IPS DF 19.7 (cell line): Measurements from ENCODE around the gene GCNT1.
"Not testable (repeated sequence)": the region's sequence is repeated elsewhere in the genome, so short reads cannot be mapped to it uniquely, and the experiment has no call there.

Experiments used
- DNase-seq: peaks from one replicate; pipeline ENCODE4 v3.0.0-alpha.2; 2013; ENCODE audit warnings: low read depth, low spot score

GCNT1 gene

DNA sequence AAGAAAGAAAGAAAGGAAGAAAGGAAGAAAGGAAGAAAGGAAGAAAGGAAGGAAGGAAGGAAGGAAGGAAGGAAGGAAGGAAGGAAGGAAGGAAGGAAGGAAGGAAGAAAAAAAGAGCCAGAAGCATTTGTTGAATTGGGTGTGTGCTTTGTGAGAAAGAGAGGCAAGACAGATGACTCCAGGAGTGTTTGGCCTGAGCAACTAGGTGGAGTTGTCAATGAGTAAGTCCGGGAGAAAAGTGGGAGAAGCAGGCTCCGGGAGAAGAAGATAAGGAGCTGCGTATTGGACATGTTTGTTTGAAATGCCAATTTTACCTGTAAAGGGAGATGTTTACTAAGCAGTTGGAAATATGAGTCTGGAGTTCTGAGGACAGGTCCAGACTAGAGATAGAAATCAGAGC is 15.1 kb upstream of the GCNT1 start:
- DNase-seq, result no peak

DNA sequence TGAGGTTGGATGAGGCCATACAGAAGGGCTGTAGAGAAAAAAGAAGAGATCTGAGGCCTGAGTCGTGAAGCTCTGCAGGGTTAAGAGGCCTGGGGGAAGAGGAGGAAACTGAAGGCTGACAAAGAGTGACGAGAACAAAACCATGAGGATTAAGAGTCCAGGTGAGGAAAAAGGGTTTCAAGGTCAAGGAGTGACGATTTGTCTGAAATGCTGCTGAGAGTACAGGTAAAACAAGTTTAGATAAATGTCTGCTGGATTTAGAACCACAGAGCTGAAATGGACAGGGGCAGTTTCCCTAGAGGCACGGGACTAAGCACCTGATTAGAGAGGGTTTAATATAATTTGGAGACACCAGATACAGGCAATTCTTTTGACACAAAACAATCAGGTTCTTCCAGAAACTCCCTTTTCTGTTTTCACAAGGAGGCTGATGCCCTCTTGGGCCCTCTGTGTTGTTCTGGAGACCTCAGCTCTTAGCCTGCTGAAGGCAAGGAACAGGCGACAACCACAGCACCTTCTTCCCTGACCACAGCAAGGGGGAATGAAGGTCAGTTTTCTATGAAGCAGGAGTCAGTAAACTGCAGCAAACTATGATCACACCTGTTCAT is 14.6 kb upstream of the GCNT1 start:
- no peak for DNase-seq

GRCh38 chr9:76445976-76446375 is 13.0 kb upstream of the GCNT1 start:
- no peak for DNase-seq

DNA sequence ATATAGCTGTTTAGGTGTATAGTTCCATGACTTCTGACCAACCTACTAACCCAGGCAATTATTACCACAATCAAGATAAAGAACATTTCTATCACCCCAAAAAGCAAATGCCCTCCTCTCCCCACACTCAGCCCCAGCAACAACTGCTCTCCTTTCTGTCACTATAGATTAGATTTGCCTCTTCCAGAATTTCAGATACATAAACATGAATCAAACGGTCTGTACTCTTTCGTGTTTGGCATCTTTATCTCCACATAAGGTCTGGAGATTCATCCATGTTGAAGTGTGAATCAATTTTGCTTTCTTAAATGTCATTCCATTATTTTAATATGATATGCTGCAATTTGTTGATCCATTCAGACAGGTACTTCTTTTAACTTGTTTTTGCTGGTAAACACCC is 10.5 kb upstream of the GCNT1 start:
- no peak for DNase-seq

- DNase-seq, result no peak
These were observed 7.7 kb upstream of the GCNT1 start for GRCh38 chr9:76451234-76451633.

GRCh38 chr9:76452839-76453238 is 6.1 kb upstream of the GCNT1 start:
- no peak for DNase-seq

- no peak for DNase-seq
These were observed 5.2 kb upstream of the GCNT1 start for GRCh38 chr9:76453785-76454184.

DNA sequence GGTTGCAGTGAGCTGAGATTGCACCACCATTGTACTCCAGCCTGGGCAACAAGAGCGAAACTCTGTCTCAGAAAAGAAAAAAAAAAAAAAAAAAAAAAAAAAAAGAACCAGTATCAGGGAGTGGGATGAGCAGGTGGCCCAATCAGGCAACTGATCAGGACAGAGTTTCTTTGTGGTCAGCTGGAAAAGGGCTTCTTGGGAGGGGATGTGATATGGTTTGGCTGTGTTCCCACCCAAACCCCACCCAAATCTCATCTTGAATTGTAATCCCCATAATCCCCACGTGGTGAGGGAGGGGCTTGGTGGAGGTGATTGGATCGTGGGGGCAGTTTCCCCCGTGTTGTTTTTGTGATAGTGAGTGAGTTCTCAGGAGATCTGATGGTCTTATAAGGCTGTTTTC is 4.7 kb upstream of the GCNT1 start:
- DNase-seq, result no peak

DNA sequence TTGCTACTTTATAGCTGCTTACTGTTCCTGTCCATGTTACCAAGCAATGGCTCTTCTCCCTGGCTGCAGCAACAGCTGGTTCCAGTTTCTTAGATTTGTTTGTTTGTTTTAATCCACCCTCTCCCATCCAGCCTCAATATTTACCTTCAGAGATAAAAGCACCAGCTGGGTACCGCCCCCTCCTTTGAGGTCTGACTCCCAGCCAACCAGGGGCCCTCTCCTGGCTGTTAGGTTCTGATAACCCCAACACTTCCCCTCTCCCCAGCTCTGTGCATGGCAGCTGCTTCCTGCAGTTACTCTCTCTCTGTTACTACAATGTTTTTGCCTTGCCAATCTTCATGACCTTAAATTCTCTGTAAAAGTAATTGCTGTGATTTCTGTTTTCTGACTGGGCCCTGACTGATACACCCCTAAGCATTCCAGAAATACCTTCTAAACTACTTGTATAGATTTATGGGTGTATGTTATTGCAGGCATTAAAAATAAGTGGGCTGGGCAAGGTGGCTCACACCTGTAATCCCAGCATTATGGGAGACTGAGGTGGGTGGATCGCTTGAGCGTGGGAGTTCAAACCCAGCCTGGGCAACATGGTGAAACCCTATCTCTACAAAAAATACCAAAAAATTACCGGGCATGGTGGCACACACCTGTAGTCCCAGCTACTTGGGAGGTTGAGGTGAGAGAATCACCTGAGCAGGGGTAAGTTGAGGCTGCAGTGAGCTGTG is 2.6 kb upstream of the GCNT1 start:
- DNase-seq, result no peak

- DNase-seq, result no peak
These were observed 983 bp downstream of the GCNT1 start for GRCh38 chr9:76459694-76460635.

DNA sequence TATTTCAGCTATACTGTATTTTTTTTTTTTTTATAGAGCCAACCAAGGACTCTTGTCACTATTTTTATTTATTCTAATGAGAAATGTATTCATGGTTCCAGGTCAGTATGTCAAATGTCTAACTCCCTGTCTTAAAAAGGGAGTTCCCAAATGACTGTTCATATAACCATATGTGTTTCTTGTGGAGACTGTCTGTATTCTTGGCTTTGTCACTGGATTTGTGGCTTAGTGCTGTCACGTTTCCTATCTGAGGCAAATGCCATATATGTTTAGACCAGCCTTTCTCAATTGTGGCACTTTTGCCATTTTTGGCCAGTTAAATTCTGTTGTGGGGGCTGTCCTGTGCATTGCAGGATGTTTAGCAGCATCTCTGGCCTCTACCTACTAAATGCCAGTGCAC is 3.1 kb downstream of the GCNT1 start:
- DNase-seq, result no peak

- DNase-seq, result no peak
These were observed 4.2 kb downstream of the GCNT1 start for GRCh38 chr9:76463211-76463610.

GRCh38 chr9:76464706-76465105 is 5.7 kb downstream of the GCNT1 start:
- DNase-seq, result no peak

DNA sequence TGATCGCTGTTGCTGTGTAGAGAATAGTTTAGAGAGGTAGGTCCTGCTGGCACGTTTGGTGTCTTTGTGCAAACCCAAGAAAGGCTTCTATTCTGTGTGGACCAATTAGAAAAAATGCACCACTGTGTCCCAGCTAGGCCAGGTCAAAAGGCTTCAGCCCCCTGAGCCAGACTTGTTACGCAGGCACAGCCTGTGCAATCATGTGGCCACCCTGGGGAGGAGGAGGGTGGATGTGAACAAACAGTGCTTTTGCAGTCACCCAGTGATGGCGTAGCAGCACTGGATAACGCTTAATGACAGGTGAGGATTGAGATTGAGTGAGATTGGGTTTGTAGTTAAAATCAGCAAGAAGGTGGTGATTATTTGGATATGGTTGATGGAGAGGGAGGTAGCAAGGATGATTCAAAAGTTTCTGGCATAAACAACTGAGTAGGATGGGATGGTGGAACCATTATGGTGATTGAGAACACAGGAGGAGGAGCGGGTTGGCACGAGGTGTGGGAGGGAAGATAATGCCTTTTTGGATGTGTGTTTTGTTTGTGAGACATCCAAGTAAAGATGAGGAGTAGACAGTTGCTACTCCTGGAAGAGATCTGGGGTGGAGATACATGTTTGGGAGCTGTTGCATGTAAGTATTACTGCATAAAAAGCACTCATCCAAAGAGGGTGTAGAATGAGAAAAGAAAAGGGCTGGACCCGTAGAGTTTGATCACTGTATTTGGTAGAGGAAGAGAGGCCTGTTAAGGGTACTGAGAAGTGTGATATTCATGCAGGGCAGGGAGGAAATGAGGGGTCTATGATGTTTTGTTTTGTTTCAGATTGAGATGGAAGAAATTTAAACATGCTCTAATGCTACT is 6.7 kb downstream of the GCNT1 start:
- DNase-seq, result no peak

- no peak for DNase-seq
These were observed 7.3 kb downstream of the GCNT1 start for GRCh38 chr9:76466299-76466605.

- DNase-seq, result no peak
These were observed 15.4 kb downstream of the GCNT1 start for GRCh38 chr9:76474419-76474818.

DNA sequence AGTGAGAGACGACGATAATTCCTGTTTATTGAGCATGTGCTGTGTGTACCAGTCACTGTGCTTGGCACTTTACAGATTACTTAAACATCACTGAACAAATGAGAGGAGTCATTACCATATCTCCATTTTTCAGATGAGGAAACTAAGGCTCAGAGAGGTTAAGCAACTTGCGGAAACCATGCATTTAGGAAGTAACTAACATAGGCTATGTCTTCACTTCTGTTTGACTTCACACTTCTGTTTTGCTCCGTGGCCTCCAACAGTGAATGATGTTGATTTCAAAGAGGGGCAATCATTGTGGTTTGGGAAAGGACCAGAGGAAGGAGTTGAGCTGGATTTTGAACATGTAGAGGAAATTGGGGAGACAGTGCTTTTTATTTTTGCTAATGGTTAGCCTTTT is 16.7 kb downstream of the GCNT1 start:
- DNase-seq, result no peak

DNA sequence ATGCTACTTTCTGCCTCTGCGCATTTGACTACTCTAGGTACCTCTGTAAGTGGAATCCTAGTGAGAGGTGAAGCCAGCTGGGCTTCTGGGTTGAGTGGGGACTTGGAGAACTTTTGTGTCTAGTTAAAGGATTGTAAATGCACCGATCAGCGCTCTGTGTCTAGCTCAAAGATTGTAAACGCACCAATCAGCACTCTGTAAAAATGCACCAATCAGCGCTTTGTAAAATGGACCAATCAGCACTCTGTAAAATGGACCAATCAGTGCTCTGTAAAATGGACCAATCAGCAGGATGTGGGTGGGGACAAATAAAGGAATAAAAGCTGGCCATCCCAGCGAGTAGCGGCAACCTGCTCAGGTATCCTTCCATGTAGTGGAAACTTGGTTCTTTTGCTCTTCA is 18.8 kb downstream of the GCNT1 start:
- DNase-seq, result not testable (repeated sequence)

DNA sequence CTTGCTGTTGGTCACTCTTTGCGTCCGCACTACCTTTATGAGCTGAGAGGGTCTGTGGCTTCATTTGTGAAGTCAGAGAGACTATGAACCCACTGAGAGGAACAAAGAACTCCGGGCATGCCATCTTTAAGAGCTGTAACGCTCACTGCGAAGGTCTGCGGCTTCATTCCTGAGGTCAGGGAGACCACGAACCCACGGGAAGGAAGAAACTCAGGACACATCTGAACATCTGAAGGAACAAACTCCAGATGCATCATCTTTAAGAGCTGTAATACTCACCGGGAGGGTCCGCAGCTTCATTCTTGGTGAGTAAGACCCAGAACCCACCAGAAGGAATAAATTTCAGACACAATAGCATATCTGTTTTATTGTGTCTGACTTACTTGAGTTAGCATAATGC is 19.2 kb downstream of the GCNT1 start:
- DNase-seq, result no peak

- DNase-seq, result not testable (repeated sequence)
These were observed 20.4 kb downstream of the GCNT1 start for GRCh38 chr9:76479337-76479736.

GRCh38 chr9:76486151-76486550 is 27.2 kb downstream of the GCNT1 start:
- no peak for DNase-seq
